Neural progenitor cell (in vitro differentiated cells): ENCODE measurements around the gene PSKH1.

Experiments used
- CTCF ChIP-seq: fragments of 200-600 bp; sonication (generic); IDR thresholded peaks from 2 replicates; pipeline ENCODE4 v1.5.1; 2017; ENCODE audit warnings: antibody characterized with exemption, mild to moderate bottlenecking
- EZH2 ChIP-seq: fragments of 200-600 bp; sonication (generic); IDR thresholded peaks from 2 replicates; pipeline ENCODE4 v1.6.1; 2017; ENCODE audit warnings: antibody characterized with exemption, mild to moderate bottlenecking, moderate library complexity

GRCh38 chr16:67932462-67932840, 39.4 kb downstream of the PSKH1 start:
- TF ChIP-seq CTCF (no peak), EZH2 (no peak)
